A673 (cell line): ENCODE measurements around the gene SIK3.

Experiments used
- EZH2 ChIP-seq: fragments of 200-600 bp; sonication (generic); IDR thresholded peaks from 2 replicates; pipeline ENCODE4 v1.6.1; 2017; ENCODE audit warnings: borderline replicate concordance, low read depth, mild to moderate bottlenecking, mixed read lengths, antibody characterized with exemption, low read length; ENCODE audit not compliant: poor library complexity, severe bottlenecking
- TF ChIP-seq, protein P1 (sequence below): fragments of 300-800, 200-600 bp; sonication (generic); conservative IDR thresholded peaks from 2 replicates; pipeline ENCODE4 v1.5.1; 2017; ENCODE audit warnings: low read depth, mild to moderate bottlenecking, antibody characterized with exemption, low read length, moderate library complexity, mixed read lengths

- TF ChIP-seq, protein P1, sequence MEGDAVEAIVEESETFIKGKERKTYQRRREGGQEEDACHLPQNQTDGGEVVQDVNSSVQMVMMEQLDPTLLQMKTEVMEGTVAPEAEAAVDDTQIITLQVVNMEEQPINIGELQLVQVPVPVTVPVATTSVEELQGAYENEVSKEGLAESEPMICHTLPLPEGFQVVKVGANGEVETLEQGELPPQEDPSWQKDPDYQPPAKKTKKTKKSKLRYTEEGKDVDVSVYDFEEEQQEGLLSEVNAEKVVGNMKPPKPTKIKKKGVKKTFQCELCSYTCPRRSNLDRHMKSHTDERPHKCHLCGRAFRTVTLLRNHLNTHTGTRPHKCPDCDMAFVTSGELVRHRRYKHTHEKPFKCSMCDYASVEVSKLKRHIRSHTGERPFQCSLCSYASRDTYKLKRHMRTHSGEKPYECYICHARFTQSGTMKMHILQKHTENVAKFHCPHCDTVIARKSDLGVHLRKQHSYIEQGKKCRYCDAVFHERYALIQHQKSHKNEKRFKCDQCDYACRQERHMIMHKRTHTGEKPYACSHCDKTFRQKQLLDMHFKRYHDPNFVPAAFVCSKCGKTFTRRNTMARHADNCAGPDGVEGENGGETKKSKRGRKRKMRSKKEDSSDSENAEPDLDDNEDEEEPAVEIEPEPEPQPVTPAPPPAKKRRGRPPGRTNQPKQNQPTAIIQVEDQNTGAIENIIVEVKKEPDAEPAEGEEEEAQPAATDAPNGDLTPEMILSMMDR = no peak
- no peak for TF ChIP-seq EZH2
These were observed 253.5 kb downstream of the SIK3 start for GRCh38 chr11:116844722-116845121.
